ENCODE data around the gene CCL18. TPM values are rescaled to one million over a fixed set of nuclear protein-coding genes. Genes with fewer than 3 reads are reported as not detected.

CCL18 gene
- total and polyA plus RNA-seq, 9 of the 15 experiments (the other 6 are each of a cell fraction or from before 2014, with no cell fraction given): not detected

DNA sequence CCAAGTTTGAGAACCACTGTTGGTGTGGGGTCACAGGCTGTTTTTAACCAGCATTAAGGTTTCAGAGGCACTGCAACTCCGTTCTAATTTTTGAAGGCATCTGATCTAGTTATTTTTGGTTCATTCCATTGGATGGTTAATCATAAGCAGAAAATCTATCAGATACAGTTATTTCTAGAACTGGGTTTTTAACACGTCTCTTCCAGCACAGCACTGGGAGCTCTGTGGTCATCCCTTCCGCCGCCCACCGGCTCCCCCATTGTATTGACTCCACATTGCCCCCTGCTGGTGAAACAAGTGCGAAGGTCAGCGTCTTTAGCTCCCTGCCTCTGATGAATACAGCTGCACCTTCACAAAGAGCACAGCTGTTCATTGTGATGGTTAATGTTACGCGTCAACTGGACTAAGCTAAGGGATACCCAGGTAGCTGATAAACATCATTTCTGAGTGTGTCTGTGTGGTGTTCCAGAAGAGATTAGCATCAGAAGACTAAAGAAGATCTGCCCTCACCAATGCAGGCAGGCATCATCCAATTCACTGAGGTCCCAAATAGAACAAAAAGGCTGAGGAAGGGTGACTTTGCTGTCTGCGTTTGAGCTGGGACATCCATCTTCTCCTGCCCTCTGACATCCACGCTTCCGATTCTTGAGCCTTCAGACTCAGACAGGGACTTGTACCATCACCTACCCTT lies 8.5 kb downstream of the CCL18 start:
- ATAC-seq (peak; percentile 91), DNase-seq (ENCODE audit: extremely low read depth in 1 of 4, low spot score in 3 of 4) (peak; percentile 78 to 80 (median 78)), FAIRE-seq (no peak)
- Histone ChIP-seq H3K9ac (ENCODE audit: insufficient read depth in 1 of 2, low read depth in 2 of 2, low read length in 2 of 2) (no peak overlapping the region), H3K79me2 (ENCODE audit: control insufficient read depth, insufficient read depth, low read length) (no peaks in the 10 kb centered on the region), H2AFZ (ENCODE audit: low read depth, low read length) (no peak overlapping the region), H3K36me3 (ENCODE audit: control insufficient read depth, insufficient read depth, low read length) (no peaks in the 10 kb centered on the region), H4K20me1 (replicated peaks; ENCODE audit: control insufficient read depth, insufficient read depth, low read length) (no peaks in the 10 kb centered on the region), H3K9me3 (replicated peaks; ENCODE audit: control insufficient read depth, insufficient read depth, low read depth, low read length) (no peaks in the 10 kb centered on the region), H3K27ac (ENCODE audit: extremely low read depth, low read depth, low read length) (no peak overlapping the region), H3K4me2 (ENCODE audit: insufficient read depth, low read length) (no peak overlapping the region), H3K4me3 (no peak overlapping the region), H3K9me1 (ENCODE audit: control insufficient read depth, insufficient read depth, low read length) (no peaks in the 10 kb centered on the region), H3K27me3 (ENCODE audit: control insufficient read depth in 2 of 2, insufficient read depth in 2 of 2, low read length in 2 of 2) (peaks cover 2 to 14% of the 10 kb centered on the region in 2 experiments; a peak in 4 of 5 replicates), H3K4me1 (replicated peaks in 1 of 2; ENCODE audit: control insufficient read depth in 2 of 2, insufficient read depth in 2 of 2, low read length in 2 of 2) (no peaks in the 10 kb centered on the region; a peak in 1 of 5 replicates)
- POLR2A ChIA-PET: no interaction called here
- intact Hi-C loops (cut with micrococcal nuclease) (loop anchor here (5.0 to 10.0 kb wide), 2 partner anchors 105 to 228 kb away; no protein-coding TSS in a partner anchor), in situ Hi-C loops (cut with MboI) (no loop called here)
- WGBS (ENCODE audit: insufficient coverage, low coverage, missing lambda C conversion rate): under 1% methylated on average over 12 of the region's 12 CpGs
- no TSS peak for BruUV-seq (replicated peaks)
- CTCF ChIA-PET (ENCODE audit: low intra/inter-chr PET ratio): interaction anchor here (1.1 kb wide), 2 partner anchors 103 to 223 kb away, joined by 5 to 7 read pairs; no protein-coding TSS in a partner anchor
- TF ChIP-seq ZNF316 (IDR thresholded peaks at IDR 0.05) (no peak), ZNF263 (CRISPR knock-in tag; IDR thresholded peaks at IDR 0.05; ENCODE audit: borderline replicate concordance) (peak; percentile 62), KAT8 (IDR thresholded peaks at IDR 0.05; ENCODE audit: low read depth) (no peak), ZNF584 (CRISPR knock-in tag; IDR thresholded peaks at IDR 0.05; ENCODE audit: low read depth) (no peak), CXXC5 (CRISPR knock-in tag; IDR thresholded peaks at IDR 0.05) (no peak), BRD9 (IDR thresholded peaks at IDR 0.05; ENCODE audit: low read depth, partially characterized antibody) (no peak), GATA2 (CRISPR knock-in tag; IDR thresholded peaks at IDR 0.05) (no peak), YBX1 (IDR thresholded peaks at IDR 0.05) (no peak), FOSL1 (tag; conservative IDR thresholded peaks at IDR 0.05) (no peak), CBX3 (IDR thresholded peaks at IDR 0.05; ENCODE audit: borderline replicate concordance in 1 of 2, low read length in 2 of 2) (no peak), ZNF24 (IDR thresholded peaks at IDR 0.05) (no peak), PHB (CRISPR knock-in tag; IDR thresholded peaks at IDR 0.05) (no peak), GATAD2B (IDR thresholded peaks at IDR 0.05; ENCODE audit: borderline replicate concordance) (no peak), GABPB1 (CRISPR knock-in tag; IDR thresholded peaks at IDR 0.05) (no peak), HNRNPK (IDR thresholded peaks at IDR 0.05; ENCODE audit: low read depth, low read length, poor library complexity, severe bottlenecking) (no peak), ZNF354B (CRISPR knock-in tag; IDR thresholded peaks at IDR 0.05) (no peak), ZNF3 (CRISPR knock-in tag; IDR thresholded peaks at IDR 0.05) (no peak), RHOXF2B (CRISPR knock-in tag; conservative IDR thresholded peaks at IDR 0.05) (no peak)
- TF ChIP-seq, protein P1, sequence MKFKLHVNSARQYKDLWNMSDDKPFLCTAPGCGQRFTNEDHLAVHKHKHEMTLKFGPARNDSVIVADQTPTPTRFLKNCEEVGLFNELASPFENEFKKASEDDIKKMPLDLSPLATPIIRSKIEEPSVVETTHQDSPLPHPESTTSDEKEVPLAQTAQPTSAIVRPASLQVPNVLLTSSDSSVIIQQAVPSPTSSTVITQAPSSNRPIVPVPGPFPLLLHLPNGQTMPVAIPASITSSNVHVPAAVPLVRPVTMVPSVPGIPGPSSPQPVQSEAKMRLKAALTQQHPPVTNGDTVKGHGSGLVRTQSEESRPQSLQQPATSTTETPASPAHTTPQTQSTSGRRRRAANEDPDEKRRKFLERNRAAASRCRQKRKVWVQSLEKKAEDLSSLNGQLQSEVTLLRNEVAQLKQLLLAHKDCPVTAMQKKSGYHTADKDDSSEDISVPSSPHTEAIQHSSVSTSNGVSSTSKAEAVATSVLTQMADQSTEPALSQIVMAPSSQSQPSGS (CRISPR knock-in tag; IDR thresholded peaks at IDR 0.05): no peak
- TF ChIP-seq, protein P2, sequence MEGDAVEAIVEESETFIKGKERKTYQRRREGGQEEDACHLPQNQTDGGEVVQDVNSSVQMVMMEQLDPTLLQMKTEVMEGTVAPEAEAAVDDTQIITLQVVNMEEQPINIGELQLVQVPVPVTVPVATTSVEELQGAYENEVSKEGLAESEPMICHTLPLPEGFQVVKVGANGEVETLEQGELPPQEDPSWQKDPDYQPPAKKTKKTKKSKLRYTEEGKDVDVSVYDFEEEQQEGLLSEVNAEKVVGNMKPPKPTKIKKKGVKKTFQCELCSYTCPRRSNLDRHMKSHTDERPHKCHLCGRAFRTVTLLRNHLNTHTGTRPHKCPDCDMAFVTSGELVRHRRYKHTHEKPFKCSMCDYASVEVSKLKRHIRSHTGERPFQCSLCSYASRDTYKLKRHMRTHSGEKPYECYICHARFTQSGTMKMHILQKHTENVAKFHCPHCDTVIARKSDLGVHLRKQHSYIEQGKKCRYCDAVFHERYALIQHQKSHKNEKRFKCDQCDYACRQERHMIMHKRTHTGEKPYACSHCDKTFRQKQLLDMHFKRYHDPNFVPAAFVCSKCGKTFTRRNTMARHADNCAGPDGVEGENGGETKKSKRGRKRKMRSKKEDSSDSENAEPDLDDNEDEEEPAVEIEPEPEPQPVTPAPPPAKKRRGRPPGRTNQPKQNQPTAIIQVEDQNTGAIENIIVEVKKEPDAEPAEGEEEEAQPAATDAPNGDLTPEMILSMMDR (IDR thresholded peaks at IDR 0.05 in 2 of 3, conservative IDR thresholded peaks at IDR 0.05 in 1 of 3; ENCODE audit: insufficient read depth in 2 of 3, low read depth in 1 of 3, low read length in 3 of 3): peak; percentile 73 to 87 (median 82)
